Effector memory CD8-positive, alpha-beta T cell (primary cell): ENCODE measurements around the gene NAV1.
"Not testable (repeated sequence)": the region's sequence is repeated elsewhere in the genome, so short reads cannot be mapped to it uniquely, and the experiment has no call there.

Experiments
- ATAC-seq: fragments of 150-1000 bp; cut with Tn5 transposase; replicated peaks from 2 replicates; pipeline ENCODE4 v1.10.0; 2021; ENCODE audit warnings: mild to moderate bottlenecking, moderate library complexity
- DNase-seq, 3 experiments: peaks; one replicate each; pipeline ENCODE4 v3.0.0; 2021
- H3K27ac Mint-ChIP-seq, 2 donors: one replicate each; pipeline ENCODE4 v1.8.0; 2022; ENCODE audit warnings: mild to moderate bottlenecking in 2 of 2, mixed read lengths in 2 of 2, moderate library complexity in 2 of 2
- H3K27me3 Mint-ChIP-seq, 2 donors: one replicate each; pipeline ENCODE4 v1.8.0; 2022; ENCODE audit warnings: mixed read lengths in 2 of 2
- H3K36me3 Mint-ChIP-seq: one replicate; pipeline ENCODE4 v1.8.0; 2022; ENCODE audit warnings: mild to moderate bottlenecking, moderate library complexity, mixed read lengths; ENCODE audit not compliant: insufficient read depth
- H3K4me1 Mint-ChIP-seq, 2 donors: one replicate each; pipeline ENCODE4 v1.8.0; 2022; ENCODE audit warnings: low read depth in 2 of 2, mixed read lengths in 2 of 2
- H3K4me3 Mint-ChIP-seq, 2 donors: one replicate each; pipeline ENCODE4 v1.8.0; 2022; ENCODE audit warnings: mild to moderate bottlenecking in 2 of 2, mixed read lengths in 2 of 2, moderate library complexity in 2 of 2
- H3K9me3 Mint-ChIP-seq, 2 donors: one replicate each; pipeline ENCODE4 v1.8.0; 2022; ENCODE audit warnings: mixed read lengths in 2 of 2

The NAV1 gene

GRCh38 chr1:201575912-201576311 is 37.0 kb downstream of the NAV1 start:
- ATAC-seq (no peak), DNase-seq (no peak)
- peaks cover 0 to 2% of the 10 kb centered on the region in 2 donors for H3K4me1 Mint-ChIP-seq
- H3K27me3 Mint-ChIP-seq: peaks cover 22 to 37% of the 10 kb centered on the region in 2 donors
- H3K9me3 Mint-ChIP-seq: no peaks in the 10 kb centered on the region
- H3K27ac Mint-ChIP-seq: no peak overlapping the region
- no peaks in the 10 kb centered on the region for H3K36me3 Mint-ChIP-seq
- H3K4me3 Mint-ChIP-seq: no peak overlapping the region

- Mint-ChIP-seq H3K4me1 (peaks cover 0 to 2% of the 10 kb centered on the region in 2 donors), H3K27ac (no peak overlapping the region), H3K9me3 (no peaks in the 10 kb centered on the region), H3K36me3 (peaks cover 3% of the 10 kb centered on the region), H3K27me3 (peaks cover 26 to 46% of the 10 kb centered on the region in 2 donors), H3K4me3 (no peak overlapping the region)
- ATAC-seq (no peak), DNase-seq (no peak)
Observed at GRCh38 chr1:201576914-201577313, 38.0 kb downstream of the NAV1 start.

DNA sequence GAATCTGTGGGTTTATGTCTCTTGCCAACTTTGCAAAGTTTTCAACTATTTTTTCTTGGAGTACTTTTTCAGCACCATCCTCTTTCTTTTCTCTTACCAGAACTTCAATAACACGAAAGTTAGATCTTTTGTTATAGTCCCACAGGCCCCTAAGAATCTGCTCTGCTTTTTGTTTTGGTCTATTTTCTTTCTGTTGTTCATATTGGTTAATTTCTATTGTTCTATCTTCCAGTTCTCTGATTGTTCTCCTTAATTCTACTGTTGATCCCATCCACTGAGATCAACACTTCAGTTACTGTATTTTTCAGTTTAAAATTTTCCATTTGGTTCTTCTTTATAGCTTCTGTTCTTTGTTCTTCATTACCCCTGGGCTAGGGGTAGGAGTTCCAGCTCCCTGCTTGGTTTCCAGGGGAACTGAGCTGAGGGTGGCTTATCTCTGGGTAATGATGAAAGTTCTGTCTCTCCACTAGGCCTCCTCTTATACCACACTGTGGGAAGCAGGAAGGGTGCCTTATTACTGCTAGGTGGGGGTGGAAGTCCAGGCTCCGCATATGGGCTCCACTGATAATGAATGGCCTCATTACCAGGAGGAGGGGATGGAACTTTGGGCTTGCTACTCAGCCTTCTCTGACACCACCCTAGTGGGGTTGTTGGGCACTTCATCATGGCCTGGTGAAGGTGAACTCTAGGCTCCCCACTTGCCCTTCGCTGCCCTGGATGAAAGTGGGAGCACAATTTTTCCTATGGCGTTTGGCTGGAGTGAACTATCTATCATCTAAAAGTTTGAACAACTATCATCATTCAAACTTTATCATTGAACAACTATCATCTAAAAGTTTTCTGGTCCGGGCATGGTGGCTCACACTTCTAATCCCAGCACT is 39.3 kb downstream of the NAV1 start:
- peaks cover 0 to 2% of the 10 kb centered on the region in 2 donors for H3K4me1 Mint-ChIP-seq
- H3K4me3 Mint-ChIP-seq: no peak overlapping the region
- H3K27me3 Mint-ChIP-seq: peaks cover 26 to 52% of the 10 kb centered on the region in 2 donors
- DNase-seq (no peak), ATAC-seq (no peak)
- no peaks in the 10 kb centered on the region for H3K9me3 Mint-ChIP-seq
- H3K27ac Mint-ChIP-seq: no peak overlapping the region
- H3K36me3 Mint-ChIP-seq: peaks cover 6% of the 10 kb centered on the region

DNA sequence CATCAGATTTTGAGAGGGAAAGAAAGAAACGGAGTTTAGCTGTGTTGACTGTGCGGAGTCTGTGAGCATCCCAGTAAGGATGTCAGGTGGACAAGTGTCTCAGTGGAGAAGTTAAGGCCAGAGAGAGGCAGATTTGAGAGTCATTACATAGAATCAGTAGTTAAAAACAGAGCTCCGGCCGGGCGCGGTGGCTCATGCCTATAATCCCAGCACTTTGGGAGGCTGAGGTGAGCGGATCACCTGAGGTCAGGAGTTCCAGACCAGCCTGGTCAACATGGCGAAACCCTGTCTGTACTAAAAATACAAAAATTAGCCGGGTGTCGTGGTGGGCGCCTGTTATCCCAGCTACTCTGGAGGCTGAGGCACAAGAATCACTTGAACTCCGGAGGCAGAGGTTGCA is 42.4 kb downstream of the NAV1 start:
- not testable (repeated sequence) for H3K4me3 Mint-ChIP-seq, H3K27ac Mint-ChIP-seq, H3K4me1 Mint-ChIP-seq, DNase-seq, H3K36me3 Mint-ChIP-seq, H3K9me3 Mint-ChIP-seq, ATAC-seq
- H3K27me3 Mint-ChIP-seq: peaks cover 33 to 50% of the 10 kb centered on the region in 2 donors

GRCh38 chr1:201582705-201583442 is 43.9 kb downstream of the NAV1 start:
- Mint-ChIP-seq H3K27me3 (peaks cover 31 to 62% of the 10 kb centered on the region in 2 donors), H3K9me3 (no peaks in the 10 kb centered on the region), H3K4me3 (no peak overlapping the region), H3K27ac (no peak overlapping the region), H3K36me3 (peaks cover 6% of the 10 kb centered on the region), H3K4me1 (no peaks in the 10 kb centered on the region)
- ATAC-seq: no peak
- DNase-seq: no peak

DNA sequence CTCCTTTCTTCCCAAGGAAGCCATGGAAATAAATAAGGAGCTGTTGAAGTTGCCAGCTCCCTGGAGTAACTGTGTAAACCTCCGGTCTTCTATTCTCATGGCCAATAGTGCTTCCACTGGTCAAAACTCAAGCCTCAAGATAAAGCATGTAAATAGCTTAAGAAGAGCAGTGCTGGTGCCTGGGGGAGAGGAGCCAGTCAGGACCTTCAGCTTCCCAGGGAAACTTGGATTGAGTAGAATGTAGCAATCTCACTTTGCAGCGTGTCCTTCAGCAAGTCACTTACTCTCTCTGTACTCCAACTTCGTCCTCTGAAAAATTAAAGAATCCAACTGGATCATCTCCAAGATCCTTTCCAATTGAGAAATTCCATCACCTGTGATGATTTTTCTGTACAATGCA is 44.7 kb downstream of the NAV1 start:
- Mint-ChIP-seq H3K36me3 (peaks cover 6% of the 10 kb centered on the region), H3K27me3 (peaks cover 26 to 59% of the 10 kb centered on the region in 2 donors), H3K9me3 (no peaks in the 10 kb centered on the region), H3K4me3 (no peak overlapping the region), H3K27ac (no peak overlapping the region), H3K4me1 (no peaks in the 10 kb centered on the region)
- DNase-seq (no peak), ATAC-seq (no peak)

GRCh38 chr1:201584471-201585092 is 45.7 kb downstream of the NAV1 start:
- no peak overlapping the region for H3K4me3 Mint-ChIP-seq
- no peaks in the 10 kb centered on the region for H3K4me1 Mint-ChIP-seq
- no peak overlapping the region for H3K27ac Mint-ChIP-seq
- DNase-seq (no peak), ATAC-seq (no peak)
- peaks cover 6% of the 10 kb centered on the region for H3K36me3 Mint-ChIP-seq
- peaks cover 23 to 59% of the 10 kb centered on the region in 2 donors for H3K27me3 Mint-ChIP-seq
- H3K9me3 Mint-ChIP-seq: no peaks in the 10 kb centered on the region

- no peak overlapping the region for H3K27ac Mint-ChIP-seq
- ATAC-seq (no peak), DNase-seq (no peak)
- H3K9me3 Mint-ChIP-seq: no peaks in the 10 kb centered on the region
- peaks cover 20 to 59% of the 10 kb centered on the region in 2 donors for H3K27me3 Mint-ChIP-seq
- H3K4me3 Mint-ChIP-seq: no peak overlapping the region
- no peaks in the 10 kb centered on the region for H3K4me1 Mint-ChIP-seq
- H3K36me3 Mint-ChIP-seq: peaks cover 6% of the 10 kb centered on the region
Observed at GRCh38 chr1:201585093-201585483, 46.2 kb downstream of the NAV1 start.

- H3K36me3 Mint-ChIP-seq: peaks cover 6% of the 10 kb centered on the region
- H3K27ac Mint-ChIP-seq: no peak overlapping the region
- no peak overlapping the region for H3K4me3 Mint-ChIP-seq
- H3K4me1 Mint-ChIP-seq: no peaks in the 10 kb centered on the region
- DNase-seq (no peak), ATAC-seq (no peak)
- H3K27me3 Mint-ChIP-seq: peaks cover 20 to 61% of the 10 kb centered on the region in 2 donors
- H3K9me3 Mint-ChIP-seq: no peaks in the 10 kb centered on the region
Observed at GRCh38 chr1:201585901-201586300, 47.0 kb downstream of the NAV1 start.

DNA sequence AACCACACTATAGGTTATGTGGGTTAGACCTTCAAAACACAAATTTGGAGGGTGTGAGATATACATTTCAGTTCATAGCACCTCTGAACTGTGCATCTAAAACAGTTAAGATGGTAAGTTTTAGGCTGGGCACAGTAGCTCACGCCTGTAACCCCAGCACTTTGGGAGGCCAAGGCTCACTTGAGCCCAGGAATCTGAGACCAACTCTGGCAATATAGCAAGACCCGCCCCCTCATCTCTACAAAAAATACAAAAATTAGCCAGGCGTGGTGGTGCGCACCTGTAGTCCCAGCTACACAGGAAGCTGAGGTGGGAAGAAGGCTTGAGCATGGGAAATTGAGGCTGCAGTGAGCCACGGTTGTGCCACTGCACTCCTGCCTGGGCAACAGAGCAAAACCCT is 47.9 kb downstream of the NAV1 start:
- no peak overlapping the region for H3K4me3 Mint-ChIP-seq

DNA sequence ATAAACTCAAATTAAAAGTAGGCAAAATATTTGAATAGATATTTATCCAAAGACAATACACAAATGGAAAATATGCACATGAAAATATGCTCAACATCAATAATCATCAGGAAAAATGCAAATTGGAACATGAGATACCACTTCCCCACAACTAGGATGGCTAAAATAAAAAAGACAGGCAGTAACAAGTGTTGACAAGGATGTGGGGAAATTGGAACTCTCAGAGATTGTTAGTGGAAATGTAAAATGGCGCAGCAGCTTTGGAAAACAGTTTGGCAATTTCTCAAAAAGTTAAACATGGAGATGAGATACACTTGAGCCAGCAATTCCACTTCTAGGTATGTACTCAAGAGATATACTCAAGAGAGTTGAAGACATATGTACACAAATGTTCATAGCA is 48.8 kb downstream of the NAV1 start:
- Mint-ChIP-seq H3K27me3 (peaks cover 18 to 62% of the 10 kb centered on the region in 2 donors), H3K27ac (no peak overlapping the region), H3K4me3 (no peak overlapping the region), H3K36me3 (no peaks in the 10 kb centered on the region), H3K9me3 (no peaks in the 10 kb centered on the region), H3K4me1 (no peaks in the 10 kb centered on the region)
- ATAC-seq: no peak
- no peak for DNase-seq

More for the DNA sequence above, 47.9 kb downstream of the NAV1 start:
- H3K9me3 Mint-ChIP-seq: no peaks in the 10 kb centered on the region
- DNase-seq (no peak), ATAC-seq (no peak)
- H3K27ac Mint-ChIP-seq: no peak overlapping the region
- H3K36me3 Mint-ChIP-seq: peaks cover 4% of the 10 kb centered on the region
- peaks cover 18 to 62% of the 10 kb centered on the region in 2 donors for H3K27me3 Mint-ChIP-seq
- H3K4me1 Mint-ChIP-seq: no peaks in the 10 kb centered on the region
